ENCODE results near the gene IARS1.

DNA sequence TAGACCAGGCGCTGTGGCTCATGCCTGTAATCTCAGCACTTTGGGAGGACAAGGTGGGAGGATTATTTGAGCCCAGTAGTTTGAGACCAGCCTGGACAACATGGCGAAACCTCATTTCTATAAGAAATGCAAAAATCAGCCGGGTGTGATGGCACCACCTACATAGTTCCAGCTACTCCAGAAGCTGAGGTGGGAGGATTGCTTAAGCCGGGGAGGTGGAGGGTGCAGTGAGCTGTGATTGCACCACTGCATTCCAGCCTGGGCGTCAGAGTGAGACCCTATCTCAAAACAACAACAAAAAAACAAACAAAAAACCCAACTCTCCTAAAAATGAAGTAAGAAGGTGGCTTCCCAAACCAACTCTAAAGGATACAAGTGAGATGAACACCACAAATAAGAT lies 23.0 kb downstream of the IARS1 start:
- no peak for TF ChIP-seq YY1 (IDR thresholded peaks at IDR 0.05; ENCODE audit: insufficient read depth, insufficient read length)
- no peak for TF ChIP-seq ZNF274 (IDR thresholded peaks at IDR 0.05; ENCODE audit: low read depth, low read length)
